ENCODE results near the gene THAP7. TPM values are rescaled to one million over a fixed set of nuclear protein-coding genes. Genes with fewer than 3 reads are reported as not detected.
"Not testable (repeated sequence)": the region's sequence is repeated elsewhere in the genome, so short reads cannot be mapped to it uniquely, and the experiment has no call there.

Gene THAP7
- total RNA-seq, 6 donors from 2014 or later = 18.9 to 52.4 (median 32.0) TPM

DNA sequence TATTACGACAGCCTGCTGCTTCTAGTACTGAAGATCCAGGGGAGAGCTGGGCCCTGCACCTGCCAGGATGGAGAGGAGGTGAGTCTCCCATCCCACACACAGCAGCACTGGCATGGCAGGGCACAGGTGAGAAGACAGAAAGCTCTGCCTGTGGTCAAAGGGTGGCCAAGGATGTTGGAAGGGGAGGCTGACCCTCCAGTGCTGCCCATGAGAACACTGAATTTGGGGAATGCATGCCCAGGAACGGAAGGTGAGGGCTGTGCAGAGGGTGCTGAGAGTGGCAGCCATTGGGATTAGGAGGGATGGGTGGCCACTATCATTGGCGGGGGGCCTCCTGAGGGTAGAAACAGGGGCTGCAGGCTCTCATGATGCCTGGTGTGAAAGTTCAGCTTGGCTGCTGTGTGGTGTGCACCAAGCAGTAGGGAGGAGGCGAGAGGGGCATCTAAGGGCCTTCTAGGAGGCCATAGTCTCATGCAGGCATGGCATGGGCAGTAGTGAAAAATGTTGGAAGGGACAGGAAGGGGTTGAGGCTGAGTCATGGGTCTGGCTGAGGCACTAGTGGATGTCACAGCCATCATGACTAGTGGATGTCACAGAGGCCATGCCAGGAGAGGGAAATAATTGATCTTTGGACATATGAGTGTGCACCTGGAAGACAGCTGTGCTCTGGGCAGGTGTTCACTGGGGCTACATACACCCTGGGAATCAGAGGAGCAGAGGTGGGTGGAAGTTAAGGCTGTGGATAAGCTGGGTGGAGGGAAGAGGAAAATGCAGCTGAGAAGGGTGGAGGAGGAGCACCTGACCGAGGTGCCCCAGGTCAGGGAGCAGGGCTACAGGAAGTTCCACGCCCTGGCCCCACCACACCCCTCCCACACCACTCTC is 41.3 kb upstream of the THAP7 start:
- no peaks in the 10 kb centered on the region for H3K36me3 ChIP-seq
- ATAC-seq (ENCODE audit: low FRiP score in 2 of 2) (no peak), DNase-seq (no peak)
- H3K4me3 ChIP-seq = no peak overlapping the region
- 77 to 80% methylated on average over 6 of the region's 6 CpGs for WGBS, 2 donors
- no peaks in the 10 kb centered on the region for H3K27me3 ChIP-seq
- H3K9me3 ChIP-seq = no peaks in the 10 kb centered on the region
- peaks cover 12 to 16% (median 14%) of the 10 kb centered on the region in 4 donors for H3K4me1 ChIP-seq
- H3K27ac ChIP-seq = no peak overlapping the region
- TF ChIP-seq EP300 (IDR thresholded peaks at IDR 0.05) (no peak), POLR2AphosphoS5 (IDR thresholded peaks at IDR 0.05) (no peak), POLR2A (IDR thresholded peaks at IDR 0.05) (no peak)
- TF ChIP-seq, protein P1, sequence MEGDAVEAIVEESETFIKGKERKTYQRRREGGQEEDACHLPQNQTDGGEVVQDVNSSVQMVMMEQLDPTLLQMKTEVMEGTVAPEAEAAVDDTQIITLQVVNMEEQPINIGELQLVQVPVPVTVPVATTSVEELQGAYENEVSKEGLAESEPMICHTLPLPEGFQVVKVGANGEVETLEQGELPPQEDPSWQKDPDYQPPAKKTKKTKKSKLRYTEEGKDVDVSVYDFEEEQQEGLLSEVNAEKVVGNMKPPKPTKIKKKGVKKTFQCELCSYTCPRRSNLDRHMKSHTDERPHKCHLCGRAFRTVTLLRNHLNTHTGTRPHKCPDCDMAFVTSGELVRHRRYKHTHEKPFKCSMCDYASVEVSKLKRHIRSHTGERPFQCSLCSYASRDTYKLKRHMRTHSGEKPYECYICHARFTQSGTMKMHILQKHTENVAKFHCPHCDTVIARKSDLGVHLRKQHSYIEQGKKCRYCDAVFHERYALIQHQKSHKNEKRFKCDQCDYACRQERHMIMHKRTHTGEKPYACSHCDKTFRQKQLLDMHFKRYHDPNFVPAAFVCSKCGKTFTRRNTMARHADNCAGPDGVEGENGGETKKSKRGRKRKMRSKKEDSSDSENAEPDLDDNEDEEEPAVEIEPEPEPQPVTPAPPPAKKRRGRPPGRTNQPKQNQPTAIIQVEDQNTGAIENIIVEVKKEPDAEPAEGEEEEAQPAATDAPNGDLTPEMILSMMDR (IDR thresholded peaks at IDR 0.05) = no peak

DNA sequence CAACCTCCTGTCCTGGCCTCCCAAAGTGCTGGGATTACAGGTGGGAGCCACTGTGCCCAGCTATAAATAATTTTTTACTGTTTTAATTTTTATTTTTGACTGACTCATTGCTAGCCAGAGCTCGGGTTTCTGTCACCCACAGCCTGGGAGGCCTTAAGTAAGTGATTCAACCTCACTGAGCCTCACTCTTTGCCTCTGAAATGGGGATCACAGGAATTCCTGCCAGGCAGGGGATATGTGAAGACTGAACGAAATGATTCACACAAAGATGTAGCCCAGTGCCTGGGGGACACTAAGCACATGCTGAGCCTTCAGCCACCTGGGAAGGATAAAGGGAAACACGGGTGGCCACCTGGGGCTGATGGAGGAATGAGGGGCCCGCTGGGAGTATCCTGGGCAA is 40.0 kb upstream of the THAP7 start:
- DNase-seq = no peak
- peaks cover 12 to 20% (median 14%) of the 10 kb centered on the region in 4 donors for H3K4me1 ChIP-seq
- no peaks in the 10 kb centered on the region for H3K27me3 ChIP-seq
- ATAC-seq (ENCODE audit: low FRiP score in 2 of 2) = no peak
- no peak for TF ChIP-seq POLR2A (IDR thresholded peaks at IDR 0.05)
- TF ChIP-seq, protein P1 (IDR thresholded peaks at IDR 0.05) = no peak
- TF ChIP-seq EP300 (IDR thresholded peaks at IDR 0.05) = no peak
- no peak for TF ChIP-seq POLR2AphosphoS5 (IDR thresholded peaks at IDR 0.05)
- H3K36me3 ChIP-seq = no peaks in the 10 kb centered on the region
- no peak overlapping the region for H3K4me3 ChIP-seq
- 77 to 85% methylated on average over 2 to 4 of the region's 4 CpGs for WGBS, 2 donors
- no peaks in the 10 kb centered on the region for H3K9me3 ChIP-seq
- H3K27ac ChIP-seq = no peak overlapping the region

DNA sequence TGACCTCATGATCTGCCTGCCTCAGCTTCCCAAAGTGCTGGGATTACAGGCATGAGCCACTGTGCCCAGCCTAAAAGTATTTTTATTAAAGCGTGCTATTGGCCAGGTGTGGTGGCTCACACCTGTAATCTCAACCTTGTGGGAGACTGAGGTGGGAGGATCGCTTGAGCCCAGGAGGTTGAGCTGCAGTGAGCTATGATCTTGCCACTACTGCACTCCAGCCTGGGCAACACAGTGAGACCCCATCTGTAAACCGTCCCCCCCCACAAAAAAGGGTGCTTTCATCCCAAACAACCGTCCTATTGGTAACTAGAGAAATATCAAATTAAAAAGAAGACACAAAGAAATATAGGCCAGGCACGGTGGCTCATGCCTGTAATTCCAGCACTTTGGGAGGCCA is 37.2 kb upstream of the THAP7 start:
- H3K27me3 ChIP-seq; ATAC-seq (ENCODE audit: low FRiP score in 2 of 2); H3K36me3 ChIP-seq; H3K27ac ChIP-seq; H3K9me3 ChIP-seq; H3K4me3 ChIP-seq; H3K4me1 ChIP-seq; DNase-seq: not testable (repeated sequence)
- WGBS, 2 donors = 91 to 93% methylated on average over 5 of the region's 5 CpGs

DNA sequence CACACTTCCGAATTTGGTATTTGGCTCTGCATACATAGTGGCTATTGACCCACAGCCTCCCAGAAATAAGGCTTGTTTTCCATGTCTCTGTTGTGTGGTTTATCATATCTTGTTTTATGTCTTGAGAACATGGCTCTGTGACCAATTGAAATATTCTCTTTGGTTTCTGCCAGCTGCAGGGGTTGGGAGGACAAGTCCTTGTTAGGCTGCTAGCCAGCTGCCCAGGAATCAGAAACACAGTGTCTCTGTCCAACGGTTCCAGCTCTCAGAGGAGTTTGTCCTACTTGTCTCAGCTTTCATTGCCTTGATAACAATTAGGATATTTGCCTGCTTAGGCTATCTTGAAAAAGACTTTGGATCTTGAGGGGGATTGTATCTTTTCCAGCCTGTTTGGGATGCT is 36.5 kb upstream of the THAP7 start:
- no peak for ATAC-seq (ENCODE audit: low FRiP score in 2 of 2)
- Histone ChIP-seq H3K4me1 (peaks cover 0 to 4% (median 0%) of the 10 kb centered on the region in 4 donors), H3K36me3 (no peaks in the 10 kb centered on the region), H3K4me3 (no peak overlapping the region), H3K27me3 (no peaks in the 10 kb centered on the region), H3K9me3 (no peaks in the 10 kb centered on the region), H3K27ac (no peak overlapping the region)
- TF ChIP-seq EP300 (IDR thresholded peaks at IDR 0.05) (no peak), POLR2AphosphoS5 (IDR thresholded peaks at IDR 0.05) (no peak), POLR2A (IDR thresholded peaks at IDR 0.05) (no peak)
- TF ChIP-seq, protein P1 (IDR thresholded peaks at IDR 0.05) = no peak
- 34 to 48% methylated on average over 2 of the region's 2 CpGs for WGBS, 2 donors
- no peak for DNase-seq

DNA sequence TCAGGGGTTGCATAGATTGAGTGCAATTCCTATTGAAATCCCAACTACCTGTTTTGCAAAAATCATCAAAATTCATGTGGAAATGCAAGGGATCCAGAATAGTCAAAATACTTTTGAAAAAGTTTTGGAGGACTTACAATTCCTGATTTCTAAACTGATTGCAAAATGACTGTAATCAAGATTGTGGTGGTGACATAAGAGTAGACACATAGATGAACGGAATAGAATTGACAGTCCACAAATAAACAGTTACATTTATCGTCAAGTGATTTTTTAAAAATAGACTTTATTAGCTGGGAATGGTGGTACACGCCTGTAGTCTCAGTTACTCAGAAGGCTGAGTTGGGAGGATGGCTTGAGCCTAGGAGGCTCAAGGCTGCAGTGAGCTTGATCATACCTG is 33.1 kb upstream of the THAP7 start:
- no peaks in the 10 kb centered on the region for H3K9me3 ChIP-seq
- no peak overlapping the region for H3K4me3 ChIP-seq
- DNase-seq (no peak), ATAC-seq (ENCODE audit: low FRiP score in 2 of 2) (no peak)
- peaks cover 0 to 10% (median 1%) of the 10 kb centered on the region in 4 donors for H3K27me3 ChIP-seq
- no peak overlapping the region for H3K27ac ChIP-seq
- TF ChIP-seq, protein P1 (IDR thresholded peaks at IDR 0.05) = no peak
- TF ChIP-seq EP300 (IDR thresholded peaks at IDR 0.05) (no peak), POLR2AphosphoS5 (IDR thresholded peaks at IDR 0.05) (no peak), POLR2A (IDR thresholded peaks at IDR 0.05) (no peak)
- no peaks in the 10 kb centered on the region for H3K36me3 ChIP-seq
- peaks cover 9 to 17% (median 12%) of the 10 kb centered on the region in 4 donors for H3K4me1 ChIP-seq
- 63 to 73% methylated on average over 3 of the region's 3 CpGs for WGBS, 2 donors
